ENCODE results near the gene TBCD.

DNA sequence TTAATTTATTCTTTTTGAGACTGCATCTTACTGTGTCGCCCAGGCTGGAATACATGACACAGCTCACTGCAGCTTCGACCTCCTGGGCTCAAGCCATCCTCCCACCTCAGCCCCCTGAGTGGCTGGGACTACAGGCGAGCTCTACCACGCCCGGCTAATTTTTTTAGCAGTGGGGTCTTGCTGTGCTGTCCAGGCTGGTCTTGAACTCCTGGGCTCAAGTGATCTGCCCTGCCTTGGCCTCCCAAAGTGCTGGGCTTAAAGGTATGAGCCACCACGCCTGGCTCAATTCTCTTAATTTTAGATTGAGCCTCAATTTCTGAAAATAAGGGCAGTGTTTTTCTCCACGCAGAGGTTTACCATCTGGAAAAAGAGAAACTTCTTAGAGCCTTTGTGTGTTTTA is 46.9 kb downstream of the TBCD start:
- TF ChIP-seq EZH2 (IDR thresholded peaks at IDR 0.05; ENCODE audit: insufficient read depth, poor library complexity, severe bottlenecking) (no peak), EZH2phosphoT487 (IDR thresholded peaks at IDR 0.05; ENCODE audit: insufficient read depth, low read depth) (no peak)
